Measurements from ENCODE around the gene NR2F1-AS1.

Gene NR2F1-AS1

DNA sequence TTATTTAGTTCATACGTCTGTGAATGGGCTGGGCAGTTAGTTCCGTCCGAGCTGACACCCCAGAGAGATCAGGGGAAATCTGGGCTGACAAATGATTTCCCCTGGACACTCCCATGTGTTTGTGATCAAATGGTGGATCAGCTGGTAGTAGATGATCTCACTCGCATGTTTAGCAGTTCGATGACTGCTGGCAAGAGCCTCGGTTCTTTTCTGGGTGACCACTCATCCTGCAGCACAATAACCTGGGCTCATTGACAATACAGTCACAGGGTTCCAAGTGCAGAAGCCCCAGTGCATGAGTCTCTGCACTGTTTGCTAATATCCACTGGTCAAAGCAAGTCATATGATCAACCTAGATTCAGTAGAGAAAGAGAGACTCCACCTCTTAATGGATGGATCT, 155.9 kb downstream of the NR2F1-AS1 start:
- H3F3A ChIP-seq (ENCODE audit: insufficient read depth, low read length): no peaks in the 10 kb centered on the region
- TF ChIP-seq, protein P1, sequence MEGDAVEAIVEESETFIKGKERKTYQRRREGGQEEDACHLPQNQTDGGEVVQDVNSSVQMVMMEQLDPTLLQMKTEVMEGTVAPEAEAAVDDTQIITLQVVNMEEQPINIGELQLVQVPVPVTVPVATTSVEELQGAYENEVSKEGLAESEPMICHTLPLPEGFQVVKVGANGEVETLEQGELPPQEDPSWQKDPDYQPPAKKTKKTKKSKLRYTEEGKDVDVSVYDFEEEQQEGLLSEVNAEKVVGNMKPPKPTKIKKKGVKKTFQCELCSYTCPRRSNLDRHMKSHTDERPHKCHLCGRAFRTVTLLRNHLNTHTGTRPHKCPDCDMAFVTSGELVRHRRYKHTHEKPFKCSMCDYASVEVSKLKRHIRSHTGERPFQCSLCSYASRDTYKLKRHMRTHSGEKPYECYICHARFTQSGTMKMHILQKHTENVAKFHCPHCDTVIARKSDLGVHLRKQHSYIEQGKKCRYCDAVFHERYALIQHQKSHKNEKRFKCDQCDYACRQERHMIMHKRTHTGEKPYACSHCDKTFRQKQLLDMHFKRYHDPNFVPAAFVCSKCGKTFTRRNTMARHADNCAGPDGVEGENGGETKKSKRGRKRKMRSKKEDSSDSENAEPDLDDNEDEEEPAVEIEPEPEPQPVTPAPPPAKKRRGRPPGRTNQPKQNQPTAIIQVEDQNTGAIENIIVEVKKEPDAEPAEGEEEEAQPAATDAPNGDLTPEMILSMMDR (IDR thresholded peaks at IDR 0.05; ENCODE audit: low read length): no peak
- TF ChIP-seq EZH2 (optimal IDR thresholded peaks at IDR 0.05; ENCODE audit: low read depth, low read length) (no peak), EZH2phosphoT487 (IDR thresholded peaks at IDR 0.05; ENCODE audit: low read length) (no peak)
- no peaks in the 10 kb centered on the region for H4K20me1 ChIP-seq (ENCODE audit: insufficient read depth, low read length)
- no peak overlapping the region for H3K4me3 ChIP-seq (ENCODE audit: low read length)
- DNase-seq: no peak
- no peaks in the 10 kb centered on the region for H3K9me2 ChIP-seq (replicated peaks; ENCODE audit: insufficient read depth, low read length)
- H3K4me2 ChIP-seq (ENCODE audit: low read depth, low read length): no peak overlapping the region
- no peak overlapping the region for H2AFZ ChIP-seq (ENCODE audit: low read length)
- no peaks in the 10 kb centered on the region for H3K27me3 ChIP-seq (replicated peaks; ENCODE audit: insufficient read depth, low read length)
- no peaks in the 10 kb centered on the region for H3K4me1 ChIP-seq (ENCODE audit: low read length)
- H3K9ac ChIP-seq (ENCODE audit: low read length): no peak overlapping the region
- H3K27ac ChIP-seq (ENCODE audit: low read length): no peak overlapping the region
- H3K79me2 ChIP-seq (ENCODE audit: low read length): no peaks in the 10 kb centered on the region
- H3K36me3 ChIP-seq (replicated peaks; ENCODE audit: insufficient read depth, low read length): no peaks in the 10 kb centered on the region
- no peaks in the 10 kb centered on the region for H3K9me3 ChIP-seq (replicated peaks; ENCODE audit: insufficient read depth, low read length)

DNA sequence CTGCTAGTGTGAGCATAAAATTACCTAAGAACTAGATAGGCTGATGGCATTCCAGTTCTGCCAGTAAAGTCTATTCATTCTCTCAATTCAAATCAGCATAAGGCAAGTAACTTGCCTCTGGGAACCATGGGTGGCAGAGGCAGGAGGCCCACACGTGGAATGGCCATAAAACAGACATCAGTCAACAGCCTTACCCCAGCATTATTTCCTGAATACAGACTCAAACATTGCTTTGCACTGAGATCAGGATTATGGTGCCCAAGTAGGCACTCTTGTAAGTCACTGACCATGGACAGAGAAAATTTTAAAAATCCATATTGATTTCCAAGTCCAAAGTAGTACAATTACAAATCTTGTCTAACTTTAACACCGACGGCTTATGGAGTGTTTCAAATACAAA, 157.7 kb downstream of the NR2F1-AS1 start:
- Histone ChIP-seq H3K27ac (ENCODE audit: low read length) (no peak overlapping the region), H2AFZ (ENCODE audit: low read length) (no peak overlapping the region), H3F3A (ENCODE audit: insufficient read depth, low read length) (no peaks in the 10 kb centered on the region), H3K4me3 (ENCODE audit: low read length) (no peak overlapping the region), H3K4me2 (ENCODE audit: low read depth, low read length) (no peak overlapping the region), H3K79me2 (ENCODE audit: low read length) (no peaks in the 10 kb centered on the region), H4K20me1 (ENCODE audit: insufficient read depth, low read length) (no peaks in the 10 kb centered on the region), H3K9ac (ENCODE audit: low read length) (no peak overlapping the region), H3K27me3 (replicated peaks; ENCODE audit: insufficient read depth, low read length) (no peaks in the 10 kb centered on the region), H3K9me3 (replicated peaks; ENCODE audit: insufficient read depth, low read length) (no peaks in the 10 kb centered on the region), H3K9me2 (replicated peaks; ENCODE audit: insufficient read depth, low read length) (no peaks in the 10 kb centered on the region), H3K36me3 (replicated peaks; ENCODE audit: insufficient read depth, low read length) (no peaks in the 10 kb centered on the region), H3K4me1 (ENCODE audit: low read length) (no peaks in the 10 kb centered on the region)
- DNase-seq: no peak
- TF ChIP-seq EZH2phosphoT487 (IDR thresholded peaks at IDR 0.05; ENCODE audit: low read length) (no peak), EZH2 (optimal IDR thresholded peaks at IDR 0.05; ENCODE audit: low read depth, low read length) (no peak)
- TF ChIP-seq, protein P1 (IDR thresholded peaks at IDR 0.05; ENCODE audit: low read length): no peak

DNA sequence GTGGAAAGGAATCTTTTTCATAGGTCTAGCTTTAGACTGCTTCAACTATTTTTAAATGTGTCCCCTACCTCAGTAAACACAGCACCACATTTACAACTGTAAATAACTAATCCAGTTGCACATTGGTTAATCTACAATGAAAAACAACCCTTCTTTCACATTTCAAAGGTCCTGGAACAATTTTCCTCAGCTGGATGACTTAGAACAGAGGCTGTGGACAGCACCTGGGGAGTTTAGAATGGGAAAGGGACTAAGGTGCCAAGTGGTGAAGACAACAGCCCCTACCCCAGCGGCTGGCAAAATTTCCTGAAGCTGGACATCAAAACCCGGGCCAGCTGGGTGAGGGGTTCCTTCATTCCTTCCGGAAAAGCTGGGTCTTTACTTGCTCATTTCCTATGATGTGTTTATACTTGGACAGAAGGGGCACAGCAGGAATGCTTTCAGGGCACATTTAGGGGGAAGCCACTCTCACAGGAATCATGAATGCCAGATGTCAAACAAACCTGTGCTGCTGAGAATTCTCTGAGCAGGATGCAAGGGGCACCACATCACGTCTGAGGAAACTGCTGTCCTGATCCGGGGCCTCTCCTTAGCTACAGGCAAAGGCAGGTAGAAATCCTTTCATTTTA, 158.3 kb downstream of the NR2F1-AS1 start:
- Histone ChIP-seq H3F3A (ENCODE audit: insufficient read depth, low read length) (no peaks in the 10 kb centered on the region), H2AFZ (ENCODE audit: low read length) (no peak overlapping the region), H3K27ac (ENCODE audit: low read length) (no peak overlapping the region), H4K20me1 (ENCODE audit: insufficient read depth, low read length) (no peaks in the 10 kb centered on the region), H3K79me2 (ENCODE audit: low read length) (no peaks in the 10 kb centered on the region), H3K9me2 (replicated peaks; ENCODE audit: insufficient read depth, low read length) (no peaks in the 10 kb centered on the region), H3K36me3 (replicated peaks; ENCODE audit: insufficient read depth, low read length) (no peaks in the 10 kb centered on the region), H3K4me2 (ENCODE audit: low read depth, low read length) (no peak overlapping the region), H3K27me3 (replicated peaks; ENCODE audit: insufficient read depth, low read length) (no peaks in the 10 kb centered on the region), H3K9me3 (replicated peaks; ENCODE audit: insufficient read depth, low read length) (no peaks in the 10 kb centered on the region), H3K9ac (ENCODE audit: low read length) (no peak overlapping the region), H3K4me3 (ENCODE audit: low read length) (no peak overlapping the region), H3K4me1 (ENCODE audit: low read length) (no peaks in the 10 kb centered on the region)
- TF ChIP-seq EZH2 (optimal IDR thresholded peaks at IDR 0.05; ENCODE audit: low read depth, low read length) (no peak), EZH2phosphoT487 (IDR thresholded peaks at IDR 0.05; ENCODE audit: low read length) (no peak)
- TF ChIP-seq, protein P1 (IDR thresholded peaks at IDR 0.05; ENCODE audit: low read length): no peak
- no peak for DNase-seq

Measured in MM.1S (cell line).